ENCODE results near the gene CRMP1.

- TF ChIP-seq CTCF (conservative IDR thresholded peaks at IDR 0.05; ENCODE audit: low read depth, low read length) (no peak), EZH2 (IDR thresholded peaks at IDR 0.05; ENCODE audit: borderline replicate concordance, low read depth, low read length, poor library complexity, severe bottlenecking) (no peak)
These were observed 91.2 kb downstream of the CRMP1 start for GRCh38 chr4:5801696-5802095.

Measured in A673 (cell line).